Myocyte (in vitro differentiated cells): ENCODE results near the gene WIPI1. TPM values are rescaled to one million over a fixed set of nuclear protein-coding genes. Genes with fewer than 3 reads are reported as not detected.

Source experiments
- DNase-seq: peaks from one replicate; pipeline ENCODE4 v3.0.0-alpha.2; 2012; ENCODE audit warnings: low read depth
- total RNA-seq: library from RNA; depleted of rRNA; stranded (reverse); fragments of >200 nt; gene quantifications from 2 replicates; pipeline ENCODE4 v1.2.3, GENCODE V29; 2014

Gene WIPI1
- total RNA-seq, 1 donor from 2014 or later = 141 TPM

GRCh38 chr17:68461122-68461539 lies 3.8 kb upstream of the WIPI1 start:
- DNase-seq = no peak

- DNase-seq = peak; percentile 75
Observed at GRCh38 chr17:68460715-68461114, 3.4 kb upstream of the WIPI1 start.

- peak; percentile 36 for DNase-seq
Observed at GRCh38 chr17:68460146-68460545, 2.9 kb upstream of the WIPI1 start.

GRCh38 chr17:68459037-68459639 lies 1.8 kb upstream of the WIPI1 start:
- DNase-seq = no peak

GRCh38 chr17:68458260-68459036 lies 1.2 kb upstream of the WIPI1 start:
- DNase-seq = peak; percentile 8

- DNase-seq = peak; percentile 99
Observed at GRCh38 chr17:68457539-68458259, 403 bp upstream of the WIPI1 start.

- peak; percentile 93 for DNase-seq
Observed at GRCh38 chr17:68456339-68457167, 743 bp downstream of the WIPI1 start.

GRCh38 chr17:68455901-68456338 lies 1.4 kb downstream of the WIPI1 start:
- DNase-seq = no peak

- DNase-seq = peak; percentile 63
Observed at GRCh38 chr17:68453991-68454665, 3.2 kb downstream of the WIPI1 start.

GRCh38 chr17:68452724-68453290 lies 4.5 kb downstream of the WIPI1 start:
- DNase-seq = no peak

- no peak for DNase-seq
Observed at GRCh38 chr17:68451670-68452354, 5.5 kb downstream of the WIPI1 start.

GRCh38 chr17:68450801-68451200 lies 6.5 kb downstream of the WIPI1 start:
- no peak for DNase-seq

- DNase-seq = no peak
Observed at GRCh38 chr17:68450391-68450790, 6.9 kb downstream of the WIPI1 start.

GRCh38 chr17:68449021-68449739 lies 8.1 kb downstream of the WIPI1 start:
- DNase-seq = no peak

- DNase-seq = no peak
Observed at GRCh38 chr17:68446626-68447041, 10.7 kb downstream of the WIPI1 start.

GRCh38 chr17:68445671-68446070 lies 11.6 kb downstream of the WIPI1 start:
- no peak for DNase-seq

GRCh38 chr17:68443972-68444464 lies 13.3 kb downstream of the WIPI1 start:
- no peak for DNase-seq

- DNase-seq = no peak
Observed at GRCh38 chr17:68441070-68441770, 16.1 kb downstream of the WIPI1 start.
